Esophagus muscularis mucosa (tissue), 4 donors: ENCODE measurements around the gene LBHD2. TPM values are rescaled to one million over a fixed set of nuclear protein-coding genes. Genes with fewer than 3 reads are reported as not detected.
A peak's percentile ranks its signal among the peaks of the same experiment; 100 is the strongest.
"Not testable (repeated sequence)": the region's sequence is repeated elsewhere in the genome, so short reads cannot be mapped to it uniquely, and the experiment has no call there.

Experiments used
- DNase-seq: peaks from one replicate; pipeline ENCODE4 v3.0.0-alpha.2; 2017; ENCODE audit errors: extremely low spot score
- H3K27ac ChIP-seq, 4 donors: fragments of 200-600 bp; sonication (generic); replicated peaks in 1 of 4; 1 replicate in 3 of 4; 2 replicates in 1 of 4; pipeline ENCODE4 v1.5.1; 2016 to 2019; ENCODE audit warnings: mild to moderate bottlenecking in 1 of 4
- H3K27me3 ChIP-seq, 4 donors: fragments of 200-600 bp; sonication (generic); one replicate each; pipeline versions ENCODE4 v1.5.1 to v1.6.0; 2016 to 2019
- H3K36me3 ChIP-seq, 4 donors: fragments of 200-600 bp; sonication (generic); one replicate each; pipeline ENCODE4 v1.5.1; 2016 to 2019
- H3K4me1 ChIP-seq, 4 donors: fragments of 200-600 bp; sonication (generic); one replicate each; pipeline ENCODE4 v1.5.1; 2016 to 2019
- H3K4me3 ChIP-seq, 4 donors: fragments of 200-600 bp; sonication (generic); 1 replicate in 2 of 4; 2 replicates in 2 of 4; pipeline ENCODE4 v1.5.1; 2016 to 2019; ENCODE audit warnings: mild to moderate bottlenecking in 4 of 4, moderate library complexity in 1 of 4
- H3K9me3 ChIP-seq, 4 donors: fragments of 200-600 bp; sonication (generic); 1 replicate in 3 of 4; 2 replicates in 1 of 4; pipeline ENCODE4 v1.5.1; 2016 to 2019
- EP300 ChIP-seq: sonication (generic); formaldehyde crosslinking; IDR thresholded peaks from one replicate; pipeline ENCODE4 v1.6.1; 2017; ENCODE audit warnings: antibody characterized with exemption
- POLR2A ChIP-seq: fragments of 450-650 bp; IDR thresholded peaks from one replicate; pipeline ENCODE4 v1.6.1; 2017; ENCODE audit warnings: antibody characterized with exemption, moderate library complexity, mild to moderate bottlenecking, low read depth
- POLR2AphosphoS5 ChIP-seq, 2 donors: sonication (generic); formaldehyde crosslinking; IDR thresholded peaks; one replicate each; pipeline ENCODE4 v1.6.1; 2017; ENCODE audit warnings: antibody characterized with exemption in 2 of 2
- WGBS: methylation state at CpG from one replicate; pipeline ENCODE4 v1.1.5; 2018; 5-methylcytosine and 5-hydroxymethylcytosine counted together
- intact Hi-C: fragments of 100-400 bp; cut with DNase I; formaldehyde crosslinking; loops from one replicate; pipeline ENCODE4 v1.15.1; 2023
- total RNA-seq, 4 donors: library from RNA; depleted of rRNA; stranded (reverse); fragments of >200 nt; gene quantifications; one replicate each; pipeline versions ENCODE4 v1.1.0 to v1.2.1, GENCODE V29; 2016
- TF ChIP-seq, protein P1 (sequence below), 3 experiments: fragments of 200-600 bp in 2 of 3; fragments of 450-650 bp in 1 of 3; sonication (generic) in 2 of 3; IDR thresholded peaks; one replicate each; pipeline ENCODE4 v1.5.1; 2017 to 2019; ENCODE audit warnings: antibody characterized with exemption in 3 of 3, mild to moderate bottlenecking in 2 of 3, moderate library complexity in 1 of 3

LBHD2 gene
- not detected for total RNA-seq

DNA sequence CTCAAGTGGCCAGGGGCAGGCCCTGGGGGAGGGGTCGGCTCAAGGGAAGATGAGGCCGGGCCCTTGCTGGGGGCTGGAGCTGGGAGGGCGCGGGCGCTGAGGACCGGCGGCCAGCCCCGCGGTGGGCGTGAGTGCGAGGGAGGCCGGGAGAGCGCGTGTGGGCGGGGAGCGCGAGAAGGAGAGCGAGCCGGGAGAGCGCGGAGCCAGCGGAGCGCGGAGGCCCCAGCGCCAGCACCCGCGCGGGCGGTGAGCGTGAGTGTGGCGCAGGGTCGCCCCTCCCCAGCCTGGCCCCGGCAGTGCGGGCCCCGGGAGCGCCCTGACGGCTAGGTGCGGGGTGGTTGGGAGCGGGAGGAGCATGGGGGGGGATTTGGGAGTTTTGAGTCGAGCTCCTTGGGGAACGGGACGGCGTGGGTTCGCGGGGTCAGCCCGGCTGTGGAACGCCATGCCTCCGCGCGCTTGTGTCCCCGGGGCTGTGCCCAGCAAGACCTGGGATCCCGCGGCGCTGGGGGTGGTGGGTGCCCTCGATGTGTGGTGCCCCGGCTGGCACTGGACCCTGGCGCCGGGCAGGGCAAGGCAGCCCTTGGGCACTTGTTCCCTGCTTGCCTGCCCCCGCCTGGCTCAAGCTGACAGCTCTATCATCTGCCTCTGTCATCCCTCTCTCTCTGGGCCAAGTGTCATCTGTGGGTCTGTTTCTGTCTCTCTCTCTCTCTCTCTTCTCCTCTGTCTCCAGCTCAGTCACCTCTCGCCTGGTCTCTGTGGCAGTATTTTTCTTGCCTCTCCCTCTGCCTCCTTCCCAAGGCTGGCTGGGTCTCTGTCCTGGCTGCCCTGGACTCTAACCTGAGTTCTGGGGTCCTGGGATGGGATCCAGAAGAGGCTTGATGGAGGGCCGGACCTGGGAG lies at the start of gene LBHD2:
TSS of gene LBHD2 (plus strand) at position 190 of the 899 bp plus-strand sequence. CDS start 1,803 bp downstream, outside the sequence.
- H3K36me3 ChIP-seq = no peaks in the 10 kb centered on the region
- H3K9me3 ChIP-seq = no peaks in the 10 kb centered on the region
- 28% methylated on average over 25 of the region's 61 CpGs for WGBS
- peak within 1 kb of the TSS; percentile 8 to 40 (median 26) for H3K4me3 ChIP-seq
- DNase-seq = no peak
- H3K4me1 ChIP-seq = peaks cover 0 to 8% (median 7%) of the 10 kb centered on the region in 4 donors
- H3K27me3 ChIP-seq = peaks cover 0 to 75% (median 13%) of the 10 kb centered on the region in 4 donors
- TF ChIP-seq EP300 (no peak), POLR2AphosphoS5 (IDR thresholded peaks at IDR 0.05) (no peak), POLR2A (no peak)
- TF ChIP-seq, protein P1, sequence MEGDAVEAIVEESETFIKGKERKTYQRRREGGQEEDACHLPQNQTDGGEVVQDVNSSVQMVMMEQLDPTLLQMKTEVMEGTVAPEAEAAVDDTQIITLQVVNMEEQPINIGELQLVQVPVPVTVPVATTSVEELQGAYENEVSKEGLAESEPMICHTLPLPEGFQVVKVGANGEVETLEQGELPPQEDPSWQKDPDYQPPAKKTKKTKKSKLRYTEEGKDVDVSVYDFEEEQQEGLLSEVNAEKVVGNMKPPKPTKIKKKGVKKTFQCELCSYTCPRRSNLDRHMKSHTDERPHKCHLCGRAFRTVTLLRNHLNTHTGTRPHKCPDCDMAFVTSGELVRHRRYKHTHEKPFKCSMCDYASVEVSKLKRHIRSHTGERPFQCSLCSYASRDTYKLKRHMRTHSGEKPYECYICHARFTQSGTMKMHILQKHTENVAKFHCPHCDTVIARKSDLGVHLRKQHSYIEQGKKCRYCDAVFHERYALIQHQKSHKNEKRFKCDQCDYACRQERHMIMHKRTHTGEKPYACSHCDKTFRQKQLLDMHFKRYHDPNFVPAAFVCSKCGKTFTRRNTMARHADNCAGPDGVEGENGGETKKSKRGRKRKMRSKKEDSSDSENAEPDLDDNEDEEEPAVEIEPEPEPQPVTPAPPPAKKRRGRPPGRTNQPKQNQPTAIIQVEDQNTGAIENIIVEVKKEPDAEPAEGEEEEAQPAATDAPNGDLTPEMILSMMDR (IDR thresholded peaks at IDR 0.05) = no peak
- intact Hi-C loops = no loop called here
- no peak within 1 kb of the TSS for H3K27ac ChIP-seq

DNA sequence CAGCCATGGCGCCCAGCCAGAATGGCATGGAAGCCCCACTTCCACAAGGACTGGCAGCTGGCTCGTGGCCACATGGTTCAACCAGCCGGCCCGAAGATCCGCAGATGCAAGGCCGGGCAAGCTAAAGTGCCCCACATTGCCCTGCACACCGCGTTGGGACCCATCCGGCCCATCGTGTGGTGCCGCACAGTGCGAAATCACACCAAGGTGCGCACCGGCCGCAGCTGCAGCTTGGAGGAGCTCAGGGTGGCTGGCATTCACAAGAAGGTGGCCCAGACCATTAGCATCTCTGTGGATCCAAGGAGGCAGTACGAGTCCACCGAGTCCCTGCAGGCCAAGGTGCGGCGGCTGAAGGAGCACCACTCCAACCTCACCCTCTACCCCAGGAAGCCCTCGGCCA lies 42.5 kb upstream of the LBHD2 start:
- no peak overlapping the region for H3K4me3 ChIP-seq
- no peaks in the 10 kb centered on the region for H3K27me3 ChIP-seq
- WGBS = 93% methylated on average over 10 of the region's 20 CpGs
- peaks cover 0 to 20% (median 16%) of the 10 kb centered on the region in 4 donors for H3K36me3 ChIP-seq
- H3K9me3 ChIP-seq = no peaks in the 10 kb centered on the region
- no peak for TF ChIP-seq EP300
- TF ChIP-seq, protein P1 (IDR thresholded peaks at IDR 0.05) = no peak
- TF ChIP-seq POLR2AphosphoS5 (IDR thresholded peaks at IDR 0.05) = no peak
- no peak for DNase-seq
- peaks cover 7 to 33% (median 32%) of the 10 kb centered on the region in 4 donors for H3K4me1 ChIP-seq
- H3K27ac ChIP-seq = no peak overlapping the region
- intact Hi-C loops = no loop called here

DNA sequence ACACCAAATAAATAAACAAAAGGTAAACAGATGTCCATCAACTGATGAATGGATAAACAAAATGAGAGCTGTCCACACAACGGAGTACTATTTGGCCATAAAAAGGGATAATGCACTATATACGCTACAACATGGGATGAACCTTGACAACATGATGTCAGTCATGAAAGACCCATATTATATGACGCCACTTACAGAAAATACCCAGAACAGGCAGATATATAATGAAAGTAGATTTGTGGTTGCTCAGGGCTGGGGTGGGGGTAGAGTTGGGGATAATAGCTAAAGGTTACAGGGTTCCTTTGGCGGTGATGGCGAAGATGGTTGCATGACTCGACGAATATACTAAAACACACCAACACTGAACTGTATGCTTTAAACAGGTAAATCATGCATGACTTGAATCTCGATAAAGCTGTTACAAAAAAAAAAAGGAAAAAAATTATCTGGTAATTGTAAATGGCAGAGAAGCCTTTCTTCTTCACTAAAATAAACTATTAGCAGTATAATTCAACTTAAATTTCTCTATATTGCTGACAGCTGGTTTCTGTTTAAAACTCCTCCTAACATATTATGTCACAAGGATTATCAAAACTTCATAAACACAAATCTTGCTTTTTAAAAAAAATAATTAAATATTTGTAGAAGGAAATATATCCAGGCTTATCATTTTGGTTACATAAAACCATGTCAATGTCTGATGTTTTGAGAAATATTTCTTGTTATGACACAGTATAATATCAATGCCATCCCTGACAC lies 40.6 kb upstream of the LBHD2 start:
- TF ChIP-seq POLR2A (no peak), POLR2AphosphoS5 (IDR thresholded peaks at IDR 0.05) (no peak), EP300 (no peak)
- TF ChIP-seq, protein P1 (IDR thresholded peaks at IDR 0.05) = no peak
- Histone ChIP-seq H3K4me1 (peaks cover 7 to 48% (median 38%) of the 10 kb centered on the region in 4 donors), H3K27ac (no peak overlapping the region), H3K9me3 (no peaks in the 10 kb centered on the region), H3K36me3 (peaks cover 0 to 20% (median 16%) of the 10 kb centered on the region in 4 donors), H3K4me3 (no peak overlapping the region), H3K27me3 (no peaks in the 10 kb centered on the region)
- intact Hi-C loops = no loop called here
- WGBS = 92% methylated on average over 8 of the region's 8 CpGs
- DNase-seq = no peak

DNA sequence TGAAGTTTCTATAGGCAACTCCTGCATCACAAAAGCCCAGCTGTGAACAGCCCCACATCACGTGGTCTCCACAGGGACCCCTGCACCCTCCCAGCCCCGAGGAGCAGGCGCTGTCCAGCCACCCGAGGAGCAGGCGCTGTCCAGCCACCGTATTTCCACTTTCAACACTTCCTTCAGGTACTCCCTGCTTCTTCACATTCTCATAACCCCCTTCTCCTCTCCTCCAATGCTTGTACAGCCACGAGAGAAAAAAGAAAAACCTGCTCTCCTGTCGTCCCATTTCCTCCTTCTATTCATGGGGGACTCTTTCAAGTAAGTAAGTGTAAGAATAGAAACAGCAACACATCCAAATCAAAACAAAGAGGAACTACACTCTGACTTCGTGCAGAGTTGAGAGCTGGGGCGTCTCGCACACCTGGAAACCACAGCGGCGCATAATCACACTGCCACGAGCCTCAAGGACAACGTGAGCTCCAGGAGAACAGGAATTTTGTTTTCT lies 38.6 kb upstream of the LBHD2 start:
- Histone ChIP-seq H3K4me1 (peaks cover 14 to 61% (median 57%) of the 10 kb centered on the region in 4 donors), H3K4me3 (no peak overlapping the region), H3K36me3 (peaks cover 0 to 20% (median 16%) of the 10 kb centered on the region in 4 donors), H3K27me3 (no peaks in the 10 kb centered on the region), H3K9me3 (no peaks in the 10 kb centered on the region), H3K27ac (no peak overlapping the region)
- WGBS = 25% methylated on average over 15 of the region's 15 CpGs
- intact Hi-C loops = no loop called here
- TF ChIP-seq EP300 = no peak
- no peak for TF ChIP-seq POLR2AphosphoS5 (IDR thresholded peaks at IDR 0.05)
- TF ChIP-seq POLR2A = no peak
- TF ChIP-seq, protein P1 (IDR thresholded peaks at IDR 0.05) = no peak
- no peak for DNase-seq

DNA sequence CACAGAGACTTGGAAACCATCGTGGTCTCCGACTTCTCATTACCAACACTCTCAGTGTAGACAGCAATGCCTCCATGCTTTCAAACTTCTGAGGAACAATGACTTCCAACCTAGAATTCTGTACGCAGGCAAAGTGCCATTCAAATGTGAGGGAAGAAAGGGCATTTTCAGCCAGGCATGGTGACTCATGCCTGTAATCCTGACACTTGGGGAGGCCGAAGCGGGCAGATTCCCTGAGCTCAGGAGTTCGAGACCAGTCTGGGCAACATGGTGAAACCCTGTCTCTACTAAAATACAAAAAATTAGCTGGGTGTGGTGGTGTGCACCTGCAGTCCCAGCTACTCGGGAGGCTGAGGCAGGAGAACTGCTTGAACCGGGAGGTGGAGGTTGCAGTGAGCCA lies 36.6 kb upstream of the LBHD2 start:
- peaks cover 14 to 80% (median 75%) of the 10 kb centered on the region in 4 donors for H3K4me1 ChIP-seq
- H3K36me3 ChIP-seq, H3K4me3 ChIP-seq, DNase-seq, intact Hi-C loops, H3K9me3 ChIP-seq, H3K27me3 ChIP-seq, H3K27ac ChIP-seq: not testable (repeated sequence)
- 91% methylated on average over 8 of the region's 8 CpGs for WGBS
